Right lobe of liver (tissue), 4 donors: ENCODE measurements around the gene CROCC2.

Experiments used
- POLR2A ChIP-seq: fragments of 450-650 bp; IDR thresholded peaks from one replicate; pipeline ENCODE4 v1.6.1; 2017; ENCODE audit warnings: antibody characterized with exemption, mild to moderate bottlenecking
- TF ChIP-seq, protein P1 (sequence below), 4 donors: fragments of 200-600 bp in 3 of 4; fragments of 450-650 bp in 1 of 4; IDR thresholded peaks; one replicate each; pipeline versions ENCODE4 v1.5.1 to v1.8.0; 2016 to 2022; ENCODE audit warnings: antibody characterized with exemption in 4 of 4, mild to moderate bottlenecking in 2 of 4
- donor health status: DM: no; HTN: no; CAD: no.
- donor health status: DM: no; HTN: no; CAD: no.
- donor health status: DM: no; HTN: yes; CAD: no.

DNA sequence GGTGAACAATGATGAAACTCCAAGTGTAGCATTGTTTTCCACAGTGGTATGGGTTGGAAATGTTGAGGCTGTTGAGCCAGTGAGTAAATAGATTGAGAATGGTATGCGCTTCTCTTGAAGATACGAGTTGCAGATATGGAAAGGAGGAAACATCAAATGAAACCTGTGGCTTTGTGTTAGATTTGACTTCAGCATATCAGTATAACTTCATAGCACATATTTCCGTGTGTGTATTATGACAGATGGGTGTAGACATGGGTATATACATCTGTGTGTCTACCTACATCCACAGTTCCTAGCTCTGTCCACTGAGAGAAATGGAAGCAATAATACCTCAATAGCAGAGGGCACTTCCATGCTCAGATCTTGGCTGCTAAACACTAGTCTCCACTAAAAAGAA, 100.3 kb downstream of the CROCC2 start:
- TF ChIP-seq, protein P1, sequence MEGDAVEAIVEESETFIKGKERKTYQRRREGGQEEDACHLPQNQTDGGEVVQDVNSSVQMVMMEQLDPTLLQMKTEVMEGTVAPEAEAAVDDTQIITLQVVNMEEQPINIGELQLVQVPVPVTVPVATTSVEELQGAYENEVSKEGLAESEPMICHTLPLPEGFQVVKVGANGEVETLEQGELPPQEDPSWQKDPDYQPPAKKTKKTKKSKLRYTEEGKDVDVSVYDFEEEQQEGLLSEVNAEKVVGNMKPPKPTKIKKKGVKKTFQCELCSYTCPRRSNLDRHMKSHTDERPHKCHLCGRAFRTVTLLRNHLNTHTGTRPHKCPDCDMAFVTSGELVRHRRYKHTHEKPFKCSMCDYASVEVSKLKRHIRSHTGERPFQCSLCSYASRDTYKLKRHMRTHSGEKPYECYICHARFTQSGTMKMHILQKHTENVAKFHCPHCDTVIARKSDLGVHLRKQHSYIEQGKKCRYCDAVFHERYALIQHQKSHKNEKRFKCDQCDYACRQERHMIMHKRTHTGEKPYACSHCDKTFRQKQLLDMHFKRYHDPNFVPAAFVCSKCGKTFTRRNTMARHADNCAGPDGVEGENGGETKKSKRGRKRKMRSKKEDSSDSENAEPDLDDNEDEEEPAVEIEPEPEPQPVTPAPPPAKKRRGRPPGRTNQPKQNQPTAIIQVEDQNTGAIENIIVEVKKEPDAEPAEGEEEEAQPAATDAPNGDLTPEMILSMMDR (IDR thresholded peaks at IDR 0.05): no peak
- TF ChIP-seq POLR2A: no peak
